GM12878 (cell line): Measurements from ENCODE around the gene PPM1N. TPM values are rescaled to one million over a fixed set of nuclear protein-coding genes. Genes with fewer than 3 reads are reported as not detected.
A peak's percentile ranks its signal among the peaks of the same experiment; 100 is the strongest.

Experiments
- ATAC-seq: fragments of 200-7000 bp; cut with Tn5 transposase; 3 replicates; pipeline ENCODE4 v1.9.1; 2020; ENCODE audit warnings: mild to moderate bottlenecking, moderate library complexity
- Bru-seq: library from RNA; stranded (reverse); fragments of 400-500 nt; gene quantifications from one replicate; lab custom pipeline; 2021; lab: Mats Ljungman, UMichigan
- BruChase-seq, 2 experiments: library from RNA; stranded (reverse); fragments of 400-500 nt; gene quantifications; one replicate each; lab custom pipeline; 2021; lab: Mats Ljungman, UMichigan
- BruUV-seq: library from RNA; stranded (reverse); fragments of 400-500 nt; replicated peaks from 2 replicates; lab custom pipeline; 2021; lab: Mats Ljungman, UMichigan
- CTCF ChIA-PET: fragments of 300-600 bp; sonication (Branson Sonifier 250); formaldehyde crosslinking; extraction: SDS; loops from one replicate; lab custom pipeline; 2021; ENCODE audit warnings: inconsistent platforms; lab: Yijun Ruan, JAX
- POLR2A ChIA-PET: fragments of 350-600 bp; formaldehyde crosslinking; extraction: SDS; loops from one replicate; lab custom pipeline; 2021; ENCODE audit warnings: inconsistent platforms; lab: Charles Lee
- RAD21 ChIA-PET: fragments of 300-600 bp; sonication (Branson Sonifier 250); formaldehyde crosslinking; loops from one replicate; lab custom pipeline; 2023; ENCODE audit warnings: antibody characterized with exemption; ENCODE audit not compliant: unreplicated experiment; lab: Charles Lee
- SMC1A ChIA-PET: fragments of 300-600 bp; sonication (Branson Sonifier 250); formaldehyde crosslinking; loops from one replicate; lab custom pipeline; 2023; ENCODE audit not compliant: unreplicated experiment, uncharacterized antibody; lab: Charles Lee
- DNase-seq: peaks from one replicate; pipeline ENCODE4 v3.0.0-alpha.2; 2011; ENCODE audit warnings: low read depth, low spot score
- FAIRE-seq: peaks from 3 replicates; lab custom pipeline; 2011; peaks lifted over from hg19 to GRCh38; lab: Jason Lieb, UNC
- H2AFZ ChIP-seq: 2 replicates; pipeline ENCODE4 v1.6.0; 2011; ENCODE audit warnings: low read depth, low read length, control low read depth; ENCODE audit not compliant: control insufficient read depth
- H3K27ac ChIP-seq: 2 replicates; pipeline ENCODE4 v1.5.1; 2011; ENCODE audit warnings: control low read depth; ENCODE audit not compliant: control insufficient read depth, insufficient read depth
- H3K27me3 ChIP-seq, 2 experiments: replicated peaks in 1 of 2; 2 replicates each; pipeline versions ENCODE4 v1.6.0 to v1.6.1; 2011; ENCODE audit warnings: low read length in 1 of 2; ENCODE audit not compliant: control insufficient read depth in 2 of 2, insufficient read depth in 2 of 2
- H3K36me3 ChIP-seq, 2 experiments: 2 replicates each; pipeline ENCODE4 v1.5.1; 2011; ENCODE audit warnings: low read length in 1 of 2; ENCODE audit not compliant: control insufficient read depth in 2 of 2, insufficient read depth in 2 of 2
- H3K4me1 ChIP-seq: 2 replicates; pipeline ENCODE4 v1.6.1; 2011; ENCODE audit warnings: mild to moderate bottlenecking, low read length, moderate library complexity, mixed read lengths; ENCODE audit not compliant: control insufficient read depth, insufficient read depth
- H3K4me2 ChIP-seq: 2 replicates; pipeline ENCODE4 v1.6.0; 2011; ENCODE audit warnings: control low read depth; ENCODE audit not compliant: control insufficient read depth, insufficient read depth
- H3K4me3 ChIP-seq: fragments of 200-600 bp; sonication (generic); 2 replicates; pipeline ENCODE4 v1.5.1; 2016
- H3K79me2 ChIP-seq: 2 replicates; pipeline ENCODE4 v1.6.0; 2011; ENCODE audit warnings: low read length; ENCODE audit not compliant: control insufficient read depth, insufficient read depth
- H3K9ac ChIP-seq: 2 replicates; pipeline ENCODE4 v1.8.0; 2011; ENCODE audit warnings: low read length, control low read depth, mixed read lengths; ENCODE audit not compliant: control insufficient read depth, insufficient read depth
- H3K9me3 ChIP-seq: replicated peaks from 3 replicates; pipeline ENCODE4 v1.5.1; 2011; ENCODE audit warnings: mild to moderate bottlenecking, low read length; ENCODE audit not compliant: control insufficient read depth, insufficient read depth
- H4K20me1 ChIP-seq: 2 replicates; pipeline ENCODE4 v1.6.0; 2011; ENCODE audit not compliant: control insufficient read depth, insufficient read depth
- DPF2 ChIP-seq: fragments of 450-650 bp; IDR thresholded peaks from 2 replicates; pipeline ENCODE4 v1.6.1; 2017; ENCODE audit warnings: mild to moderate bottlenecking
- EGR1 ChIP-seq, 2 experiments: IDR thresholded peaks; 1 replicate in 1 of 2; 2 replicates in 1 of 2; pipeline ENCODE4 v1.6.1; 2011 to 2012; ENCODE audit warnings: low read depth in 2 of 2, low read length in 2 of 2, borderline replicate concordance in 1 of 2, mild to moderate bottlenecking in 1 of 2, moderate library complexity in 1 of 2
- GATAD2B ChIP-seq: fragments of 450-650 bp; conservative IDR thresholded peaks from 2 replicates; pipeline ENCODE4 v1.6.1; 2017; ENCODE audit warnings: low read depth, mild to moderate bottlenecking, moderate library complexity
- HDAC6 ChIP-seq: fragments of 200-600 bp; sonication (generic); IDR thresholded peaks from one replicate; pipeline ENCODE4 v1.8.0; 2017; ENCODE audit warnings: antibody characterized with exemption; ENCODE audit not compliant: unreplicated experiment
- HDGF ChIP-seq: fragments of 450-650 bp; IDR thresholded peaks from 2 replicates; pipeline ENCODE4 v1.6.1; 2016; ENCODE audit warnings: antibody characterized with exemption
- IKZF1 ChIP-seq: fragments of 450-650 bp; conservative IDR thresholded peaks from 2 replicates; pipeline ENCODE4 v1.6.1; 2017; ENCODE audit warnings: antibody characterized with exemption, mild to moderate bottlenecking
- LARP7 ChIP-seq: fragments of 450-650 bp; IDR thresholded peaks from 2 replicates; pipeline ENCODE4 v1.6.1; 2017; ENCODE audit warnings: mild to moderate bottlenecking
- NBN ChIP-seq: fragments of 450-650 bp; IDR thresholded peaks from 2 replicates; pipeline ENCODE4 v1.6.1; 2016
- RAD21 ChIP-seq: IDR thresholded peaks from 2 replicates; pipeline ENCODE4 v1.6.1; 2011; ENCODE audit warnings: mild to moderate bottlenecking, low read depth, low read length, moderate library complexity; ENCODE audit not compliant: insufficient read depth
- RUNX3 ChIP-seq: IDR thresholded peaks from 2 replicates; pipeline ENCODE4 v1.6.1; 2012; ENCODE audit warnings: low read length, inconsistent platforms
- YY1 ChIP-seq: IDR thresholded peaks from 2 replicates; pipeline ENCODE4 v1.6.1; 2011; ENCODE audit warnings: low read depth, mild to moderate bottlenecking, low read length
- ZNF384 ChIP-seq: IDR thresholded peaks from 2 replicates; pipeline ENCODE4 v1.6.1; 2012; ENCODE audit warnings: low read depth, mild to moderate bottlenecking, low read length, improper control_type of control experiment, borderline replicate concordance
- WGBS: methylation state at CpG from one replicate; pipeline ENCODE4 v1.1.6; 2016; ENCODE audit warnings: low lambda C conversion rate; ENCODE audit not compliant: insufficient replicate concordance, insufficient coverage; ENCODE audit errors: missing lambda C conversion rate; 5-methylcytosine and 5-hydroxymethylcytosine counted together
- in situ Hi-C: fragments of 300-500 bp; cut with MboI; formaldehyde crosslinking; loops from 9 replicates; pipeline ENCODE4 v1.14.3; 2018; ENCODE audit warnings: mixed read lengths
- intact Hi-C: fragments of 100-400 bp; cut with micrococcal nuclease; formaldehyde crosslinking; loops from one replicate; pipeline ENCODE4 v1.14.2; 2022; ENCODE audit not compliant: unreplicated experiment
- long read RNA-seq, 2 experiments: library from polyadenylated mRNA; unstranded; transcript quantifications; one replicate each; pipeline ENCODE4 v2.0.0, GENCODE V29; 2019 to 2020
- polyA minus RNA-seq, 3 experiments: library from RNA; depleted of rRNA, polyadenylated mRNA; stranded (reverse); fragments of >200 nt; gene quantifications; 2 replicates each; pipeline ENCODE4 v1.2.3, GENCODE V29; 2011
- polyA plus RNA-seq, 11 experiments: library from polyadenylated mRNA; depleted of rRNA in 4 of 11; unstranded in 6 of 11; stranded (reverse) in 5 of 11; fragments of >200 nt; fragmentation: Nextera tagmentation in 4 of 11; fragmentation: Illumina TruSeq in 1 of 11; extraction: Ambion mirVana in 4 of 11; extraction: Trizol in 1 of 11; gene quantifications; 1 replicate in 1 of 11; 2 replicates in 10 of 11; pipeline versions ENCODE4 v1.2.1 to v1.2.3, GENCODE V29; 2011 to 2016; ENCODE audit warnings: inconsistent platforms in 2 of 11, missing spikeins in 2 of 11, low read depth in 1 of 11
- total RNA-seq, 4 experiments: library from RNA; depleted of rRNA in 3 of 4; stranded (reverse); fragments of >200 nt in 3 of 4; fragmentation: Illumina TruSeq in 1 of 4; extraction: Trizol in 1 of 4; gene quantifications; 2 replicates each; pipeline versions ENCODE4 v1.2.1 to v1.2.3, GENCODE V29; 2013 to 2021
- TF ChIP-seq, protein P1 (sequence below): fragments of 450-650 bp; formaldehyde crosslinking; IDR thresholded peaks from 2 replicates; pipeline ENCODE4 v1.4.0; 2020; ENCODE audit warnings: mild to moderate bottlenecking, moderate library complexity

The PPM1N gene, protein sequence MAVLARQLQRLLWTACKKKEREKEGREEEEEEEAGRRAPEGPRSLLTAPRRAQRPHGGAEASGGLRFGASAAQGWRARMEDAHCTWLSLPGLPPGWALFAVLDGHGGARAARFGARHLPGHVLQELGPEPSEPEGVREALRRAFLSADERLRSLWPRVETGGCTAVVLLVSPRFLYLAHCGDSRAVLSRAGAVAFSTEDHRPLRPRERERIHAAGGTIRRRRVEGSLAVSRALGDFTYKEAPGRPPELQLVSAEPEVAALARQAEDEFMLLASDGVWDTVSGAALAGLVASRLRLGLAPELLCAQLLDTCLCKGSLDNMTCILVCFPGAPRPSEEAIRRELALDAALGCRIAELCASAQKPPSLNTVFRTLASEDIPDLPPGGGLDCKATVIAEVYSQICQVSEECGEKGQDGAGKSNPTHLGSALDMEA
- 2.0 and 2.5 TPM in 2 replicates for total RNA-seq (2013; cell fraction: nucleolus; rRNA removed)
- total RNA-seq (2014; rRNA removed) (3.4 and 4.1 TPM in 2 replicates), total RNA-seq (2014; rRNA removed; fragmentation: Illumina TruSeq; extraction: Trizol) (2.9 and 4.0 TPM in 2 replicates), total RNA-seq (2021) (3.5 and 4.1 TPM in 2 replicates), polyA plus RNA-seq (2011; rRNA removed) (1.6 and 1.7 TPM in 2 replicates), polyA plus RNA-seq (2014; fragmentation: Illumina TruSeq; extraction: Trizol) (3.6 and 5.4 TPM in 2 replicates), polyA plus RNA-seq (2014; fragmentation: Nextera tagmentation; extraction: Ambion mirVana) (1 to 10 TPM; 4.6 to 4.7 TPM), polyA plus RNA-seq (2014; rRNA removed) (5.3 and 5.4 TPM in 2 replicates), polyA plus RNA-seq (2016; fragmentation: Nextera tagmentation; extraction: Ambion mirVana) (1 to 10 TPM; 2.6 to 3.2 TPM), polyA minus RNA-seq (2011; rRNA and poly(A)+ RNA removed) (1.1 TPM in 1 of 2 replicates, not detected in the other), Bru-seq, nascent RNA (percentile 33 among the genes with signal in this experiment), BruChase-seq, experiment 1, labeled RNA remaining after a 6-hour chase (percentile 29 among the genes with signal in this experiment), BruChase-seq, experiment 2, labeled RNA remaining after a 2-hour chase (percentile 29 among the genes with signal in this experiment)
- 3.8 TPM for polyA plus RNA-seq (2011; ENCODE audit: low read depth)
- 1.5 and 3.1 TPM in 2 replicates for polyA plus RNA-seq (2011; cell fraction: cytosol; rRNA removed)
- 1.8 and 2.5 TPM in 2 replicates for polyA plus RNA-seq (2011; cell fraction: nucleus; rRNA removed)
- polyA plus RNA-seq (2012), result 3.9 and 4.9 TPM in 2 replicates
- polyA minus RNA-seq (2011; cell fraction: cytosol; rRNA and poly(A)+ RNA removed), result not detected in 2 replicates
- 0.24 and 0.86 TPM in 2 replicates for polyA minus RNA-seq (2011; cell fraction: nucleus; rRNA and poly(A)+ RNA removed)
- long read RNA-seq, experiment 1, partial matches to known transcripts, result 0 of 2 reads
- long read RNA-seq, experiment 1, other reads (novel, unspliced or antisense), result 0 of 2 reads
- long read RNA-seq, experiment 2, partial matches to known transcripts, result 0 of 9 reads
- long read RNA-seq, experiment 2, other reads (novel, unspliced or antisense), result 7 of 9 reads

DNA sequence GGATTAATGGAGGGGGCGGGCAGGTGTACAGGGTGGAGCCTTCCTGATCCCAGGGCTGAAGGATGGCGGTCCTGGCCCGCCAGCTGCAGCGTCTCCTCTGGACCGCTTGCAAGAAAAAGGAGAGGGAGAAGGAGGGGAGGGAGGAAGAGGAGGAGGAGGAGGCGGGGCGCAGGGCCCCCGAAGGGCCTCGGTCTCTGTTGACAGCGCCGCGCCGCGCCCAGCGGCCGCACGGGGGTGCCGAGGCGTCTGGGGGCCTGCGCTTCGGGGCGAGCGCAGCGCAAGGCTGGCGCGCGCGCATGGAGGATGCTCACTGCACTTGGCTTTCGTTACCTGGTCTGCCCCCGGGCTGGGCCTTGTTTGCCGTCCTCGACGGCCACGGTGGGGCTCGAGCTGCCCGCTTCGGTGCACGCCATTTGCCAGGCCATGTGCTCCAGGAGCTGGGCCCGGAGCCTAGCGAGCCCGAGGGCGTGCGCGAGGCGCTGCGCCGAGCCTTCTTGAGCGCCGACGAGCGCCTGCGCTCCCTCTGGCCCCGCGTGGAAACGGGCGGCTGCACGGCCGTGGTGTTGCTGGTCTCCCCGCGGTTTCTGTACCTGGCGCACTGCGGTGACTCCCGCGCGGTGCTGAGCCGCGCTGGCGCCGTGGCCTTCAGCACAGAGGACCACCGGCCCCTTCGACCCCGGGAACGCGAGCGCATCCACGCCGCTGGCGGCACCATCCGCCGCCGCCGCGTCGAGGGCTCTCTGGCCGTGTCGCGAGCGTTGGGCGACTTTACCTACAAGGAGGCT lies at the start of gene PPM1N:
Gene PPM1N (plus strand): TSS at position 33 of the 785 bp plus-strand sequence. CDS start 30 bp downstream, at position 63.
- no peak within 1 kb of the TSS for H3K27ac ChIP-seq
- peak within 1 kb of the TSS; percentile 48 for H3K4me3 ChIP-seq
- H3K4me2 ChIP-seq, result peak within 1 kb of the TSS; percentile 84
- H3K4me1 ChIP-seq, result peaks cover 30% of the 10 kb centered on the region
- ChIA-PET RAD21 (no interaction called here), SMC1A (interaction anchor here (0.6 to 1.2 kb wide), 2 partner anchors 17 to 74 kb away, joined by 3 read pairs; no protein-coding TSS in a partner anchor), POLR2A (interaction anchor here (1.0 to 2.5 kb wide), 4 partner anchors 12 to 45 kb away, joined by 3 to 8 read pairs (median 4); no protein-coding TSS in a partner anchor), CTCF (interaction anchor here (0.6 to 6.6 kb wide), 3 partner anchors 10 to 60 kb away, joined by 3 to 65 read pairs (median 4); no protein-coding TSS in a partner anchor)
- H4K20me1 ChIP-seq, result peaks cover 6% of the 10 kb centered on the region; the same call in 1 of the 2 replicates
- H3K9me3 ChIP-seq, result no peaks in the 10 kb centered on the region; the same call in 2 of the 3 replicates
- no TSS peak for BruUV-seq
- H3K9ac ChIP-seq, result peak within 1 kb of the TSS; percentile 18; the same call in 1 of the 2 replicates
- peak within 1 kb of the TSS; percentile 55 for H2AFZ ChIP-seq
- peaks cover 0 to 9% of the 10 kb centered on the region in 2 experiments; a peak in 3 of 4 replicates for H3K27me3 ChIP-seq
- FAIRE-seq, result no peak
- in situ Hi-C loops, result no loop called here
- DNase-seq, result no peak
- 21% methylated on average over 67 of the region's 89 CpGs for WGBS
- H3K79me2 ChIP-seq, result no peaks in the 10 kb centered on the region
- intact Hi-C loops, result loop anchor here (5.0 kb wide), 1 partner anchor 74 kb away; no protein-coding TSS in a partner anchor
- no peaks in the 10 kb centered on the region for H3K36me3 ChIP-seq
- peak; percentile 65 for ATAC-seq
- TF ChIP-seq, protein P1, sequence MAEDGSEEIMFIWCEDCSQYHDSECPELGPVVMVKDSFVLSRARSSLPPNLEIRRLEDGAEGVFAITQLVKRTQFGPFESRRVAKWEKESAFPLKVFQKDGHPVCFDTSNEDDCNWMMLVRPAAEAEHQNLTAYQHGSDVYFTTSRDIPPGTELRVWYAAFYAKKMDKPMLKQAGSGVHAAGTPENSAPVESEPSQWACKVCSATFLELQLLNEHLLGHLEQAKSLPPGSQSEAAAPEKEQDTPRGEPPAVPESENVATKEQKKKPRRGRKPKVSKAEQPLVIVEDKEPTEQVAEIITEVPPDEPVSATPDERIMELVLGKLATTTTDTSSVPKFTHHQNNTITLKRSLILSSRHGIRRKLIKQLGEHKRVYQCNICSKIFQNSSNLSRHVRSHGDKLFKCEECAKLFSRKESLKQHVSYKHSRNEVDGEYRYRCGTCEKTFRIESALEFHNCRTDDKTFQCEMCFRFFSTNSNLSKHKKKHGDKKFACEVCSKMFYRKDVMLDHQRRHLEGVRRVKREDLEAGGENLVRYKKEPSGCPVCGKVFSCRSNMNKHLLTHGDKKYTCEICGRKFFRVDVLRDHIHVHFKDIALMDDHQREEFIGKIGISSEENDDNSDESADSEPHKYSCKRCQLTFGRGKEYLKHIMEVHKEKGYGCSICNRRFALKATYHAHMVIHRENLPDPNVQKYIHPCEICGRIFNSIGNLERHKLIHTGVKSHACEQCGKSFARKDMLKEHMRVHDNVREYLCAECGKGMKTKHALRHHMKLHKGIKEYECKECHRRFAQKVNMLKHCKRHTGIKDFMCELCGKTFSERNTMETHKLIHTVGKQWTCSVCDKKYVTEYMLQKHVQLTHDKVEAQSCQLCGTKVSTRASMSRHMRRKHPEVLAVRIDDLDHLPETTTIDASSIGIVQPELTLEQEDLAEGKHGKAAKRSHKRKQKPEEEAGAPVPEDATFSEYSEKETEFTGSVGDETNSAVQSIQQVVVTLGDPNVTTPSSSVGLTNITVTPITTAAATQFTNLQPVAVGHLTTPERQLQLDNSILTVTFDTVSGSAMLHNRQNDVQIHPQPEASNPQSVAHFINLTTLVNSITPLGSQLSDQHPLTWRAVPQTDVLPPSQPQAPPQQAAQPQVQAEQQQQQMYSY, result no peak
- TF ChIP-seq NBN, result no peak
- peak; percentile 34; the same call in 1 of the 2 replicates for TF ChIP-seq YY1
- 0 out of 2 replicates have a peak, but pooled peaks have one; percentile 51 for TF ChIP-seq LARP7
- 0 out of 3 replicates have a peak, but pooled peaks of 1 of the 2 experiments have one; percentile 4 for TF ChIP-seq EGR1 (IDR thresholded peaks at IDR 0.05; ENCODE audit: borderline replicate concordance in 1 of 2, low read depth in 2 of 2, low read length in 2 of 2)
- TF ChIP-seq IKZF1, result peak; percentile 60
- 0 out of 2 replicates have a peak, but pooled peaks have one; percentile 7 for TF ChIP-seq RUNX3
- no peak for TF ChIP-seq HDGF
- TF ChIP-seq ZNF384, result no peak
- peak; percentile 93 for TF ChIP-seq HDAC6
- peak; percentile 20; the same call in 1 of the 2 replicates for TF ChIP-seq RAD21
- TF ChIP-seq DPF2, result 0 out of 2 replicates have a peak, but pooled peaks have one; percentile 46
- peak; percentile 43; the same call in 1 of the 2 replicates for TF ChIP-seq GATAD2B
